CD14-positive monocyte (primary cell): ENCODE measurements around the gene PTPRN2. TPM values are rescaled to one million over a fixed set of nuclear protein-coding genes. Genes with fewer than 3 reads are reported as not detected.
A peak's percentile ranks its signal among the peaks of the same experiment; 100 is the strongest.

Experiments used
- DNase-seq, 3 donors: peaks; one replicate each; pipeline ENCODE4 v3.0.0-alpha.2; 2011 to 2022
- H2AFZ ChIP-seq: 2 replicates; pipeline ENCODE4 v1.6.0; 2012; ENCODE audit warnings: mild to moderate bottlenecking, low read depth, low read length, inconsistent platforms; ENCODE audit not compliant: insufficient read depth, poor library complexity, severe bottlenecking
- H3K27ac ChIP-seq, 2 donors: 1 replicate in 1 of 2; 2 replicates in 1 of 2; pipeline ENCODE4 v1.5.1; 2012 to 2013; ENCODE audit warnings: low read length in 2 of 2, control low read depth in 1 of 2, inconsistent platforms in 1 of 2, low read depth in 1 of 2, mild to moderate bottlenecking in 1 of 2
- H3K27me3 ChIP-seq, 2 donors: one replicate each; pipeline versions ENCODE4 v1.6.0 to v1.6.1; 2011 to 2013; ENCODE audit warnings: low read length in 2 of 2; ENCODE audit not compliant: control insufficient read depth in 2 of 2, insufficient read depth in 2 of 2
- H3K36me3 ChIP-seq, 2 donors: replicated peaks in 1 of 2; 1 replicate in 1 of 2; 2 replicates in 1 of 2; pipeline versions ENCODE4 v1.5.1 to v1.6.1; 2012 to 2013; ENCODE audit warnings: low read length in 2 of 2, control low read depth in 1 of 2, inconsistent platforms in 1 of 2, mild to moderate bottlenecking in 1 of 2; ENCODE audit not compliant: insufficient read depth in 2 of 2, control insufficient read depth in 1 of 2
- H3K4me1 ChIP-seq, 2 donors: 1 replicate in 1 of 2; 2 replicates in 1 of 2; pipeline versions ENCODE4 v1.5.1 to v1.6.1; 2012 to 2013; ENCODE audit warnings: low read length in 2 of 2, control low read depth in 1 of 2, inconsistent platforms in 1 of 2, mild to moderate bottlenecking in 1 of 2, moderate library complexity in 1 of 2; ENCODE audit not compliant: insufficient read depth in 2 of 2, control insufficient read depth in 1 of 2
- H3K4me2 ChIP-seq: replicated peaks from 2 replicates; pipeline ENCODE3; 2012; ENCODE audit warnings: low read length, moderate library complexity, mild to moderate bottlenecking; ENCODE audit not compliant: poor library complexity, severe bottlenecking; ENCODE audit errors: extremely low read depth
- H3K4me3 ChIP-seq, 3 experiments: fragments of 200-600 bp in 1 of 3; sonication (generic) in 1 of 3; replicated peaks in 1 of 3; 1 replicate in 2 of 3; 2 replicates in 1 of 3; pipeline ENCODE4 v1.5.1; 2011 to 2013; ENCODE audit warnings: low read length in 3 of 3, mild to moderate bottlenecking in 3 of 3, control low read depth in 2 of 3, low read depth in 2 of 3, inconsistent platforms in 1 of 3, moderate library complexity in 1 of 3
- H3K79me2 ChIP-seq: 2 replicates; pipeline ENCODE4 v1.6.0; 2012; ENCODE audit warnings: mild to moderate bottlenecking, control low read depth, inconsistent platforms, low read length, moderate library complexity; ENCODE audit not compliant: insufficient read depth
- H3K9ac ChIP-seq: 2 replicates; pipeline ENCODE4 v1.6.0; 2017; ENCODE audit warnings: low read length, mild to moderate bottlenecking; ENCODE audit not compliant: insufficient read depth, poor library complexity, severe bottlenecking
- H3K9me3 ChIP-seq, 2 donors: replicated peaks in 1 of 2; 1 replicate in 1 of 2; 2 replicates in 1 of 2; pipeline versions ENCODE4 v1.5.1 to v1.6.1; 2012 to 2013; ENCODE audit warnings: low read length in 2 of 2, control low read depth in 1 of 2; ENCODE audit not compliant: control insufficient read depth in 1 of 2, insufficient read depth in 1 of 2
- H4K20me1 ChIP-seq: 2 replicates; pipeline ENCODE4 v1.6.0; 2012; ENCODE audit warnings: mild to moderate bottlenecking, low read length, control low read depth, moderate library complexity; ENCODE audit not compliant: insufficient read depth
- H3K27ac Mint-ChIP-seq, 7 donors: one replicate each; pipeline ENCODE4 v1.8.0; 2020; ENCODE audit warnings: mild to moderate bottlenecking in 7 of 7, mixed read lengths in 7 of 7, moderate library complexity in 6 of 7, inconsistent platforms in 2 of 7
- H3K27me3 Mint-ChIP-seq, 3 donors: one replicate each; pipeline ENCODE4 v1.8.0; 2021 to 2022; ENCODE audit warnings: low read depth in 3 of 3, mild to moderate bottlenecking in 3 of 3, mixed read lengths in 3 of 3, moderate library complexity in 3 of 3, inconsistent platforms in 1 of 3
- H3K36me3 Mint-ChIP-seq, 2 donors: one replicate each; pipeline ENCODE4 v1.8.0; 2020; ENCODE audit warnings: mixed read lengths in 2 of 2, inconsistent platforms in 1 of 2, mild to moderate bottlenecking in 1 of 2
- H3K4me1 Mint-ChIP-seq: one replicate; pipeline ENCODE4 v1.8.0; 2020; ENCODE audit warnings: mild to moderate bottlenecking, mixed read lengths
- H3K4me3 Mint-ChIP-seq, 2 donors: one replicate each; pipeline ENCODE4 v1.8.0; 2020; ENCODE audit warnings: mild to moderate bottlenecking in 2 of 2, mixed read lengths in 2 of 2, moderate library complexity in 1 of 2
- H3K9me3 Mint-ChIP-seq, 7 donors: one replicate each; pipeline ENCODE4 v1.8.0; 2020 to 2022; ENCODE audit warnings: mixed read lengths in 7 of 7, mild to moderate bottlenecking in 6 of 7, moderate library complexity in 6 of 7, inconsistent platforms in 2 of 7
- WGBS: methylation state at CpG from one replicate; pipeline ENCODE4 v1.1.5; 2013; ENCODE audit warnings: missing lambda C conversion rate; ENCODE audit not compliant: insufficient coverage; 5-methylcytosine and 5-hydroxymethylcytosine counted together
- intact Hi-C, 2 donors: fragments of 100-400 bp; cut with micrococcal nuclease; formaldehyde crosslinking; loops; one replicate each; pipeline versions ENCODE4 v1.15.0 to v1.15.1; 2023
- polyA plus RNA-seq, 3 donors: library from polyadenylated mRNA; depleted of rRNA in 1 of 3; unstranded in 2 of 3; stranded (reverse) in 1 of 3; fragments of 300-500 nt in 2 of 3; fragments of >200 nt in 1 of 3; fragmentation: Illumina TruSeq in 2 of 3; gene quantifications; 1 replicate in 2 of 3; 2 replicates in 1 of 3; pipeline ENCODE4 v1.2.3, GENCODE V29; 2012 to 2021
- TF ChIP-seq, protein P1 (sequence below): fragments of 200-600 bp; IDR thresholded peaks from one replicate; pipeline ENCODE4 v1.8.0; 2022; ENCODE audit warnings: antibody characterized with exemption, mild to moderate bottlenecking

The PTPRN2 gene
- polyA plus RNA-seq, 3 donors, result 0.25 to 1.4 (median 0.97) TPM

GRCh38 chr7:157587805-157588560, 999.6 kb downstream of the PTPRN2 start:
- peaks cover 25 to 46% (median 37%) of the 10 kb centered on the region in 3 donors for H3K27me3 Mint-ChIP-seq
- no peak for DNase-seq

GRCh38 chr7:157587051-157587804, 1000.4 kb downstream of the PTPRN2 start:
- peaks cover 17% of the 10 kb centered on the region in 2 donors for H3K9me3 ChIP-seq
- H3K36me3 ChIP-seq, result no peaks in the 10 kb centered on the region
- intact Hi-C loops, result no loop called here
- H3K79me2 ChIP-seq, result no peaks in the 10 kb centered on the region
- peaks cover 25 to 49% (median 39%) of the 10 kb centered on the region in 3 donors for H3K27me3 Mint-ChIP-seq
- H3K27me3 ChIP-seq, result peaks cover 0 to 20% of the 10 kb centered on the region in 2 donors
- no peak overlapping the region for H3K4me3 ChIP-seq
- 91% methylated on average over 11 of the region's 12 CpGs for WGBS
- TF ChIP-seq, protein P1, sequence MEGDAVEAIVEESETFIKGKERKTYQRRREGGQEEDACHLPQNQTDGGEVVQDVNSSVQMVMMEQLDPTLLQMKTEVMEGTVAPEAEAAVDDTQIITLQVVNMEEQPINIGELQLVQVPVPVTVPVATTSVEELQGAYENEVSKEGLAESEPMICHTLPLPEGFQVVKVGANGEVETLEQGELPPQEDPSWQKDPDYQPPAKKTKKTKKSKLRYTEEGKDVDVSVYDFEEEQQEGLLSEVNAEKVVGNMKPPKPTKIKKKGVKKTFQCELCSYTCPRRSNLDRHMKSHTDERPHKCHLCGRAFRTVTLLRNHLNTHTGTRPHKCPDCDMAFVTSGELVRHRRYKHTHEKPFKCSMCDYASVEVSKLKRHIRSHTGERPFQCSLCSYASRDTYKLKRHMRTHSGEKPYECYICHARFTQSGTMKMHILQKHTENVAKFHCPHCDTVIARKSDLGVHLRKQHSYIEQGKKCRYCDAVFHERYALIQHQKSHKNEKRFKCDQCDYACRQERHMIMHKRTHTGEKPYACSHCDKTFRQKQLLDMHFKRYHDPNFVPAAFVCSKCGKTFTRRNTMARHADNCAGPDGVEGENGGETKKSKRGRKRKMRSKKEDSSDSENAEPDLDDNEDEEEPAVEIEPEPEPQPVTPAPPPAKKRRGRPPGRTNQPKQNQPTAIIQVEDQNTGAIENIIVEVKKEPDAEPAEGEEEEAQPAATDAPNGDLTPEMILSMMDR, result no peak
- peak overlapping the region in 1 of 2 donors; percentile 3 for H3K4me3 Mint-ChIP-seq
- no peaks in the 10 kb centered on the region for H4K20me1 ChIP-seq
- H3K9me3 Mint-ChIP-seq, result peaks cover 5 to 22% (median 14%) of the 10 kb centered on the region in 7 donors
- H3K36me3 Mint-ChIP-seq, result peaks cover 2 to 4% of the 10 kb centered on the region in 2 donors
- H3K27ac ChIP-seq, result no peak overlapping the region
- H3K4me1 ChIP-seq, result peaks cover 9 to 11% of the 10 kb centered on the region in 2 donors
- DNase-seq, result no peak
- H3K4me1 Mint-ChIP-seq, result peaks cover 8% of the 10 kb centered on the region
- H3K4me2 ChIP-seq, result no peak overlapping the region
- peak overlapping the region in 1 of 7 donors; percentile 50 for H3K27ac Mint-ChIP-seq
- no peak overlapping the region for H3K9ac ChIP-seq
- no peak overlapping the region for H2AFZ ChIP-seq

More at GRCh38 chr7:157587805-157588560, 999.6 kb downstream of the PTPRN2 start:
- peaks cover 5 to 23% (median 14%) of the 10 kb centered on the region in 7 donors for H3K9me3 Mint-ChIP-seq
- H3K27ac ChIP-seq, result no peak overlapping the region
- H4K20me1 ChIP-seq, result no peaks in the 10 kb centered on the region
- peaks cover 0 to 20% of the 10 kb centered on the region in 2 donors for H3K27me3 ChIP-seq
- H3K36me3 Mint-ChIP-seq, result peaks cover 2 to 4% of the 10 kb centered on the region in 2 donors
- H3K4me3 Mint-ChIP-seq, result no peak overlapping the region
- H3K4me2 ChIP-seq, result no peak overlapping the region
- intact Hi-C loops, result no loop called here
- TF ChIP-seq, protein P1, result no peak
- peaks cover 9 to 11% of the 10 kb centered on the region in 2 donors for H3K4me1 ChIP-seq
- H3K27ac Mint-ChIP-seq, result no peak overlapping the region
- H3K4me3 ChIP-seq, result no peak overlapping the region
- H3K36me3 ChIP-seq, result no peaks in the 10 kb centered on the region
- peaks cover 8% of the 10 kb centered on the region for H3K4me1 Mint-ChIP-seq
- H3K9ac ChIP-seq, result no peak overlapping the region
- H3K9me3 ChIP-seq, result peaks cover 17% of the 10 kb centered on the region in 2 donors
- H3K79me2 ChIP-seq, result no peaks in the 10 kb centered on the region
- WGBS, result 93% methylated on average over 24 of the region's 34 CpGs
- no peak overlapping the region for H2AFZ ChIP-seq
